Mammary epithelial cell (primary cell): ENCODE measurements around the gene TXNDC2.

Experiments
- CTCF ChIP-seq, 2 donors: IDR thresholded peaks in 1 of 2; conservative IDR thresholded peaks in 1 of 2; 2 replicates each; pipeline ENCODE4 v1.5.1; 2011 to 2012; ENCODE audit warnings: inconsistent platforms in 2 of 2, low read length in 2 of 2, mild to moderate bottlenecking in 2 of 2, control low read depth in 1 of 2, low read depth in 1 of 2; ENCODE audit not compliant: insufficient read depth in 1 of 2; ENCODE audit errors: extremely low read depth in 1 of 2
- EZH2 ChIP-seq: IDR thresholded peaks from 2 replicates; pipeline ENCODE4 v1.6.1; 2012; ENCODE audit warnings: low read length, inconsistent platforms, borderline replicate concordance

- TF ChIP-seq CTCF (conservative IDR thresholded peaks at IDR 0.05 in 1 of 2, IDR thresholded peaks at IDR 0.05 in 1 of 2; ENCODE audit: extremely low read depth in 1 of 2, insufficient read depth in 1 of 2, low read depth in 1 of 2, low read length in 2 of 2), result no peak
- no peak for TF ChIP-seq EZH2
Observed at GRCh38 chr18:9842448-9842847, 43.3 kb upstream of the TXNDC2 start.
